GM12878 (cell line): ENCODE measurements around the gene NCAM1. TPM values are rescaled to one million over a fixed set of nuclear protein-coding genes. Genes with fewer than 3 reads are reported as not detected.

Experiments
- ATAC-seq: fragments of 200-7000 bp; cut with Tn5 transposase; 3 replicates; pipeline ENCODE4 v1.9.1; 2020; ENCODE audit warnings: mild to moderate bottlenecking, moderate library complexity
- BruUV-seq: library from RNA; stranded (reverse); fragments of 400-500 nt; replicated peaks from 2 replicates; lab custom pipeline; 2021; lab: Mats Ljungman, UMichigan
- CTCF ChIA-PET: fragments of 300-600 bp; sonication (Branson Sonifier 250); formaldehyde crosslinking; extraction: SDS; loops from one replicate; lab custom pipeline; 2021; ENCODE audit warnings: inconsistent platforms; lab: Yijun Ruan, JAX
- POLR2A ChIA-PET: fragments of 350-600 bp; formaldehyde crosslinking; extraction: SDS; loops from one replicate; lab custom pipeline; 2021; ENCODE audit warnings: inconsistent platforms; lab: Charles Lee
- RAD21 ChIA-PET: fragments of 300-600 bp; sonication (Branson Sonifier 250); formaldehyde crosslinking; loops from one replicate; lab custom pipeline; 2023; ENCODE audit warnings: antibody characterized with exemption; ENCODE audit not compliant: unreplicated experiment; lab: Charles Lee
- SMC1A ChIA-PET: fragments of 300-600 bp; sonication (Branson Sonifier 250); formaldehyde crosslinking; loops from one replicate; lab custom pipeline; 2023; ENCODE audit not compliant: unreplicated experiment, uncharacterized antibody; lab: Charles Lee
- DNase-seq: peaks from one replicate; pipeline ENCODE4 v3.0.0-alpha.2; 2011; ENCODE audit warnings: low read depth, low spot score
- FAIRE-seq: peaks from 3 replicates; lab custom pipeline; 2011; peaks lifted over from hg19 to GRCh38; lab: Jason Lieb, UNC
- H2AFZ ChIP-seq: 2 replicates; pipeline ENCODE4 v1.6.0; 2011; ENCODE audit warnings: low read depth, low read length, control low read depth; ENCODE audit not compliant: control insufficient read depth
- H3K27ac ChIP-seq: 2 replicates; pipeline ENCODE4 v1.5.1; 2011; ENCODE audit warnings: control low read depth; ENCODE audit not compliant: control insufficient read depth, insufficient read depth
- H3K27me3 ChIP-seq, 2 experiments: replicated peaks in 1 of 2; 2 replicates each; pipeline versions ENCODE4 v1.6.0 to v1.6.1; 2011; ENCODE audit warnings: low read length in 1 of 2; ENCODE audit not compliant: control insufficient read depth in 2 of 2, insufficient read depth in 2 of 2
- H3K36me3 ChIP-seq, 2 experiments: 2 replicates each; pipeline ENCODE4 v1.5.1; 2011; ENCODE audit warnings: low read length in 1 of 2; ENCODE audit not compliant: control insufficient read depth in 2 of 2, insufficient read depth in 2 of 2
- H3K4me1 ChIP-seq: 2 replicates; pipeline ENCODE4 v1.6.1; 2011; ENCODE audit warnings: mild to moderate bottlenecking, low read length, moderate library complexity, mixed read lengths; ENCODE audit not compliant: control insufficient read depth, insufficient read depth
- H3K4me2 ChIP-seq: 2 replicates; pipeline ENCODE4 v1.6.0; 2011; ENCODE audit warnings: control low read depth; ENCODE audit not compliant: control insufficient read depth, insufficient read depth
- H3K4me3 ChIP-seq: fragments of 200-600 bp; sonication (generic); 2 replicates; pipeline ENCODE4 v1.5.1; 2016
- H3K79me2 ChIP-seq: 2 replicates; pipeline ENCODE4 v1.6.0; 2011; ENCODE audit warnings: low read length; ENCODE audit not compliant: control insufficient read depth, insufficient read depth
- H3K9ac ChIP-seq: 2 replicates; pipeline ENCODE4 v1.8.0; 2011; ENCODE audit warnings: low read length, control low read depth, mixed read lengths; ENCODE audit not compliant: control insufficient read depth, insufficient read depth
- H3K9me3 ChIP-seq: replicated peaks from 3 replicates; pipeline ENCODE4 v1.5.1; 2011; ENCODE audit warnings: mild to moderate bottlenecking, low read length; ENCODE audit not compliant: control insufficient read depth, insufficient read depth
- H4K20me1 ChIP-seq: 2 replicates; pipeline ENCODE4 v1.6.0; 2011; ENCODE audit not compliant: control insufficient read depth, insufficient read depth
- BMI1 ChIP-seq: fragments of 450-650 bp; IDR thresholded peaks from 2 replicates; pipeline ENCODE4 v1.6.1; 2016; ENCODE audit warnings: mild to moderate bottlenecking, moderate library complexity, borderline replicate concordance
- EGR1 ChIP-seq, 2 experiments: IDR thresholded peaks; 1 replicate in 1 of 2; 2 replicates in 1 of 2; pipeline ENCODE4 v1.6.1; 2011 to 2012; ENCODE audit warnings: low read depth in 2 of 2, low read length in 2 of 2, borderline replicate concordance in 1 of 2, mild to moderate bottlenecking in 1 of 2, moderate library complexity in 1 of 2
- IKZF2 ChIP-seq, 2 experiments: fragments of 450-650 bp; IDR thresholded peaks; 2 replicates each; pipeline ENCODE4 v1.6.1; 2017; ENCODE audit warnings: mild to moderate bottlenecking in 2 of 2, moderate library complexity in 2 of 2
- NFXL1 ChIP-seq: fragments of 450-650 bp; IDR thresholded peaks from 2 replicates; pipeline ENCODE4 v1.6.1; 2017; ENCODE audit warnings: antibody characterized with exemption, mild to moderate bottlenecking, borderline replicate concordance
- RAD51 ChIP-seq: fragments of 450-650 bp; IDR thresholded peaks from 2 replicates; pipeline ENCODE4 v1.6.1; 2016; ENCODE audit warnings: moderate library complexity, mild to moderate bottlenecking, inconsistent platforms
- REST ChIP-seq: IDR thresholded peaks from 2 replicates; pipeline ENCODE4 v1.6.1; 2012; ENCODE audit warnings: mild to moderate bottlenecking, low read depth, low read length
- ZNF24 ChIP-seq: fragments of 450-650 bp; IDR thresholded peaks from 2 replicates; pipeline ENCODE4 v1.6.1; 2017; ENCODE audit warnings: antibody characterized with exemption, mild to moderate bottlenecking
- ZNF274 ChIP-seq: IDR thresholded peaks from one replicate; pipeline ENCODE4 v1.8.0; 2011; ENCODE audit not compliant: insufficient read length, insufficient read depth
- WGBS: methylation state at CpG from one replicate; pipeline ENCODE4 v1.1.6; 2016; ENCODE audit warnings: low lambda C conversion rate; ENCODE audit not compliant: insufficient replicate concordance, insufficient coverage; ENCODE audit errors: missing lambda C conversion rate; 5-methylcytosine and 5-hydroxymethylcytosine counted together
- in situ Hi-C: fragments of 300-500 bp; cut with MboI; formaldehyde crosslinking; loops from 9 replicates; pipeline ENCODE4 v1.14.3; 2018; ENCODE audit warnings: mixed read lengths
- intact Hi-C: fragments of 100-400 bp; cut with micrococcal nuclease; formaldehyde crosslinking; loops from one replicate; pipeline ENCODE4 v1.14.2; 2022; ENCODE audit not compliant: unreplicated experiment
- polyA plus RNA-seq, 11 experiments: library from polyadenylated mRNA; depleted of rRNA in 4 of 11; unstranded in 6 of 11; stranded (reverse) in 5 of 11; fragments of >200 nt; fragmentation: Nextera tagmentation in 4 of 11; fragmentation: Illumina TruSeq in 1 of 11; extraction: Ambion mirVana in 4 of 11; extraction: Trizol in 1 of 11; gene quantifications; 1 replicate in 1 of 11; 2 replicates in 10 of 11; pipeline versions ENCODE4 v1.2.1 to v1.2.3, GENCODE V29; 2011 to 2016; ENCODE audit warnings: inconsistent platforms in 2 of 11, missing spikeins in 2 of 11, low read depth in 1 of 11
- total RNA-seq, 4 experiments: library from RNA; depleted of rRNA in 3 of 4; stranded (reverse); fragments of >200 nt in 3 of 4; fragmentation: Illumina TruSeq in 1 of 4; extraction: Trizol in 1 of 4; gene quantifications; 2 replicates each; pipeline versions ENCODE4 v1.2.1 to v1.2.3, GENCODE V29; 2013 to 2021

The NCAM1 gene
- total and polyA plus RNA-seq, 10 of the 15 experiments (the other 5 are each of a cell fraction or from before 2014, with no cell fraction given), result 0.10 to 0.23 (median 0.11) TPM; not detected in 7

GRCh38 chr11:113238721-113239120, 277.5 kb downstream of the NCAM1 start:
- FAIRE-seq, result no peak
- ChIA-PET SMC1A (interaction anchor here (0.8 to 1.0 kb wide), 2 partner anchors 80 to 137 kb away, joined by 3 read pairs; no protein-coding TSS in a partner anchor), RAD21 (no interaction called here), CTCF (no interaction called here), POLR2A (no interaction called here)
- Histone ChIP-seq H3K27me3 (peaks cover 3 to 6% of the 10 kb centered on the region in 2 experiments; a peak in 3 of 4 replicates), H3K4me3 (no peak overlapping the region), H2AFZ (no peak overlapping the region), H4K20me1 (no peaks in the 10 kb centered on the region), H3K27ac (no peak overlapping the region), H3K79me2 (no peaks in the 10 kb centered on the region), H3K4me2 (no peak overlapping the region), H3K4me1 (no peaks in the 10 kb centered on the region), H3K9me3 (no peaks in the 10 kb centered on the region), H3K9ac (no peak overlapping the region), H3K36me3 (no peaks in the 10 kb centered on the region)
- no peak for TF ChIP-seq REST
- TF ChIP-seq RAD51, result no peak
- no peak for TF ChIP-seq EGR1 (IDR thresholded peaks at IDR 0.05; ENCODE audit: borderline replicate concordance in 1 of 2, low read depth in 2 of 2, low read length in 2 of 2)
- TF ChIP-seq BMI1, result no peak
- no peak for TF ChIP-seq IKZF2 (IDR thresholded peaks at IDR 0.05)
- no peak for TF ChIP-seq ZNF274
- TF ChIP-seq NFXL1, result no peak
- no peak for TF ChIP-seq ZNF24
- DNase-seq, result no peak
- 72% methylated on average over 5 of the region's 5 CpGs for WGBS
- no TSS peak for BruUV-seq
- intact Hi-C loops, result no loop called here
- in situ Hi-C loops, result no loop called here
- ATAC-seq, result no peak
